ENCODE results near the gene STARD7.
"Not testable (repeated sequence)": the region's sequence is repeated elsewhere in the genome, so short reads cannot be mapped to it uniquely, and the experiment has no call there.

Gene STARD7

GRCh38 chr2:96163768-96164429, 44.7 kb downstream of the STARD7 start:
- no peak for DNase-seq (ENCODE audit: low read depth)

DNA sequence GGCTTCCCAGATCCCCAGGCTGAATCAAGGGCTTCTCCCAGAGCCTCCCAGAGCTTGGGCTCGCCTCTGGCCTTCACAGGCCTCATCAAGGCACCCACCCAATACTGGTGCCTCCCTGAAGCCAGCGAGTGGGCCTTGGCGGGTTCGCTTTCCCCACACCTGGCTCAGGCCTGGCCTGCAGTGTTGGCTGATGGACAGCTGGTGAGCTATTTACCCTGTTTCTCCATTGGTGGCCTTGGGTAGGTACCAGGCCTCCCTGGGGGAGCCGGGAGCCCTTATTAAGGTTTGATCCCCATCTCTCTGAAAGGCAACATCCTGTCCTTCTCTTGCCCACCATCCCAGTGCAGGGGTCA, 45.2 kb downstream of the STARD7 start:
- DNase-seq (ENCODE audit: low read depth): no peak

DNA sequence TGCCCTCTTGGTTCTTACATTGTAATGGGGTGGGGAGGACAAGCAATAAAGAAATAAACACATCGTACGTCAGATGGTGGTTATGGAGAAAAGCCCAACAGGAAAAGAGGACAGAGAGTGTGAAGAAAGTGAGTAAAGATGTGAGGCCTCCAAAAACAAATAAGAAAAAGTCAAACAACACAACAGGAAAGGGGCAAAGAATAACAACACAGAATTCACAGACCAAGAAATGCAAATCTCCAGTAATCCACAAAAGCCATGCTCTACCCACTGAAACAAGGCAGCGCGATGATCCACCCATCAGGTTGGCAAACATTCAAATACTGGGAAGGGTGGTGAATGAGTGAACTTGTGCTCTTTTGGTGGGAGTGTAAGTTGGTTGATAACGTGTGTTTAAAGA, 46.7 kb downstream of the STARD7 start:
- DNase-seq (ENCODE audit: low read depth): no peak

DNA sequence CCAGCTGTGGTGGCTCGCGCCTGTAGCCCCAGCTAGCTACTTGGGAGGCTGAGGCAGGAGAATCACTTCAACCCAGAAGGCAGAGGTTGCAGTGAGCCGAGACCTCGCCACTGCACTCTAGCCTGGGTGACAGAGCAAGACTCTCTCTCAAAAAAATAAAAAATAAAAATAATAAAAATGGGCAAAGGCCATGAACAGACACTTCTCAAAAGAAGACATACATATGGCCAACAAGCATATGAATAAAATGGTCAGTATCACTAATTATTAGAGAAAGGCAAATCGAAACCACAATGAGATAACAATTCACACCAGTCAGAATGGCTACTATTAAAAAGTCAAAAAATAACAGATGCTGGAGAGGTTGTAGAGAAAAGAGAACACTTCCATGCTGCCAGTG, 48.3 kb downstream of the STARD7 start:
- not testable (repeated sequence) for DNase-seq (ENCODE audit: low read depth)

GRCh38 chr2:96159084-96159830, 49.4 kb downstream of the STARD7 start:
- DNase-seq (ENCODE audit: low read depth): no peak

DNA sequence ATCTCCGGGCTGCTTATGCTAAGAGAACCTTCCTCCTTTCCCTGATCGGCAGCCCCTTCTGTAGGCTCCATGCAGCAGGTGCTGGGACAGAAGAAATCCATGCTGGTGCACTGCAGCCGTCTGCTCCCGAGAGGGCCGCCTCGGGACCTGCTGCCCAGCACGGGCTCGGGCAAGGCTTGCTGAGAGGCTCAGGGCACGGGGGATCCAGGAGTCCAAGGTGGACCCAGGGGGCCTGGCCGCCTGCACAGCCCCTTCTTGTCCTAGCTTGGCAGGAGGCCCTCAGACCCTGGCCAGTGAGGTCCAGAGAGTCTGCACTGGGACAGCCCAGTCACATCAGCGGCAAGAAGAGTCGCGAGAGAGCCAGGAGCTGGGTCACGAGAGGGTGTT, 50.1 kb downstream of the STARD7 start:
- no peak for DNase-seq (ENCODE audit: low read depth)

DNA sequence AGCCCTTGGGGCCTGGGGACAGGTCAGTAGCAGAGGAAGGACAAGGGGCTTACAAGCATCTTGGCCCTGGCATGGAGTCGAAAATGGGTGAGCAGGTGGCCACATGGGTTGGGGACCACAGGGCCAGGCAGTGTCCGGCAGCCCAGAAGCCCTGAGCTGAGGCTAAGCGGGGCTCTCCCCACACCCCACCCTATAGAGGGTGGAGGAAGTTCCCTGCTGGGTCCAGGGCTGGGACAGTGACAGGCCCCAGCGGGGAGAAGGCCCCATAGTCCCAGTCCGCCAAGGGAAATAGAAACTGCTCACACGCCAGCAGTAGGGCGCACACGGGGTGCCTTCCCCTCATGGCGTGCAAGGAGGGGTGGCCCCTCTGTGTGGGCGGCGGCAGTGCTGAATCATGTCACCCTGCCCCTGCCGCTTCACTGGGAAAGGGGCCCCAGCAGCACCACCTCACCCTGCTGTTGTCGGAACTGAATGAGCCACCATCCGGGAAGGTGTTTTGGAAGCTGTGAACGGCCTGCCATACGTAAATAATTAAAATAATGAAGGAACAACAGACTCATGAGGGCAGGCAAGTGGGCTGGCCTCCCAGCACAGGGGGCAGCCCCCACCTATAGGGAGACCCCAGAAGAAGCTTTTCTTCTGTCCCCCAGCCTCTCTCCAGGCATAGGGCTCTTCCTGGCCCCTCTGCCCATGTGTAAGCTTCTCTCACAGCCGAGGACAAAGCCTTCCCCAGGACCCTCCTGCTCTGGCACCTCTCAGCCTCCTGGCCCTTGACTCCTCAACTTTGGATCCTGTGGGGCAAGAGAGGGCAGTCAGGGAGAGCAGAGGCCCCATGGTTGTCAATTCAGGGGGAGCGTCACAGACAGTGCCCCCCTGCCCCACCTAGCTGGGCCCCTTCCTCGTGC, 50.7 kb downstream of the STARD7 start:
- DNase-seq (ENCODE audit: low read depth): no peak

GRCh38 chr2:96156926-96157648, 51.5 kb downstream of the STARD7 start:
- no peak for DNase-seq (ENCODE audit: low read depth)

- no peak for DNase-seq (ENCODE audit: low read depth)
Measured at GRCh38 chr2:96156011-96156820, 52.4 kb downstream of the STARD7 start.

DNA sequence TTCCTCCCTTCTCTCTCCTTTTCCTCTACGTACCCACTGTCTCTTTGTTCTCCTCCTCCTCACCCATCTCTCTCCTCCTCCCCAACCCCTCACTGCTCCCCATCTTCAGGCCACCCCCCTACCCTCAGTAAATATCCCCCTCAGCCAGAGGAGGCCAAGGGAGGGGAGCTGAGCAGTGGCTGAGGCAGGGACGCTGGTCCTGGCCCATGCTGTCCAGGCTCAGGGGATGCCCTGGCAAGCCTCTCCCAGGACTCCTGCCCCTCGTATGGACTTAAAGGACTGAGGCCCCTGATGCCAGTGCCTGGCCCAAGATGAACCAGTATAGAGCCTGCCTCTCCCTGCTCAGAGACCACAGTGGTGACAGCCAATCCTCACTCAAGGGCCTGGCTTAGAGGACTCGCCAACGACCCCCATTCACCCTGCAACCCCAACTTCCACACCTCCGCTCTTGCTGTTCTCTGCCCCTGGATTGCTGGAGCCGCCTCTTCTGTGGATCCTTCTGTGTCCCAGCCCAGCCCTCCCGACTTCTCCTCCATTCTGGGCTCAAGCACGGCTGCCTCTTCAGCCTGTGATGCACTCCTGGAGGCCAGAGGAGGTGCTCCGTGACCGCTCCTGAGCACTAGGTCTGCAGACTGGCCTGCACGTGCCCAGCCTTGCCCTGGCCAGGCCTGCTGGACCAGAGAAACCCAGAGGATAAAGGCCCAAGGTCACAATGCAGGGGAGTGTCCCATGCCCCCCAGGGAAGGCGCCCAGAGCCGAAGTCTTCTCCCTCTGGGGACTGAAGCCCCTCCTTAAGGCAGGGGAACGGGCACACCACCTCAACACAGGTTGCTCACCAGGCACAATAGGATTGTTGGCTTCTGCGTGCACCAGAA, 53.9 kb downstream of the STARD7 start:
- no peak for DNase-seq (ENCODE audit: low read depth)

- DNase-seq (ENCODE audit: low read depth): no peak
Measured at GRCh38 chr2:96153991-96154431, 54.6 kb downstream of the STARD7 start.

GRCh38 chr2:96153291-96153713, 55.3 kb downstream of the STARD7 start:
- no peak for DNase-seq (ENCODE audit: low read depth)

- DNase-seq (ENCODE audit: low read depth): no peak
Measured at GRCh38 chr2:96152304-96153161, 56.1 kb downstream of the STARD7 start.

DNA sequence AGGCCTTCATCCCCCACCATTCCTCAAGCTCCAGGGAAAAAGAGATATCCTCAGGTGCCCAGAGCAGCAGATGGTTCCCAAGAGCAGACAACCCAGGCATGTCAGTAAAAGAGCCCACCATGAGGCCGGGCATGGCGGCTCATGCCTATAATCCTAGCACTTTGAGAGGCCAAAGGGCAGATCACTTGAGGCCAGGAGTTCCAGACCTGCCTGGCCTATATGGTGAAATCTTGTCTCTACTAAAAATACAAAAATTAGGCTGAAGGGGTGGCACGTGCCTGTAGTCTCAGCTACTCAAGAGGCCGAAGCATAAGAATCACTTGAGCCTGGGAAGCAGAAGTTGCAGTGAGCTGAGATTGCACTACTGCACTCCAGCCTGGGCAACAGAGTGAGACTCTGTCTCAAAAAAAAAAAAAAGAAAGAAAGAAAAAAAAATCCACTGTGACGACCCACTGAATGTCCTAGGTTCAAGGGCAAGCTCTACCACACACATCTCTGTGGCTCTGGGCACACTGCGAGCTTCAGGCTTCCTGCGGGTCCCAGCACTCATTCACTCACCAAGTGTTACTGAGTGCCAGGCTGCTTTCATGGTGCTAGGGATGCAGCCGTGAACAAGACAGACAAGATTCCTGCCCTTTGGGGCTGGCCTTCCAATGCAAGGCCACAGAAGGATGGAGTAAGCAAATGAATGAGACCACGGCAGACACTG, 56.9 kb downstream of the STARD7 start:
- no peak for DNase-seq (ENCODE audit: low read depth)

GRCh38 chr2:96150791-96151594, 57.6 kb downstream of the STARD7 start:
- no peak for DNase-seq (ENCODE audit: low read depth)

- DNase-seq (ENCODE audit: low read depth): no peak
Measured at GRCh38 chr2:96150007-96150640, 58.5 kb downstream of the STARD7 start.
